ENCODE results near the gene ZNF343.

ZNF343 gene

GRCh38 chr20:2476742-2477615, 31.7 kb downstream of the ZNF343 start:
- Histone ChIP-seq H3K27me3 (no peaks in the 10 kb centered on the region), H3K4me1 (no peaks in the 10 kb centered on the region), H3K36me3 (peaks cover 29 to 87% (median 51%) of the 10 kb centered on the region in 11 experiments), H4K20me1 (no peaks in the 10 kb centered on the region), H3K27ac (no peak overlapping the region), H3K4me3 (no peak overlapping the region), H3K4me2 (no peak overlapping the region), H3K9me3 (replicated peaks in 1 of 11) (peaks cover 0 to 13% (median 0%) of the 10 kb centered on the region in 11 experiments; a peak in 4 of 22 replicates), H3K9ac (no peak overlapping the region)
- no peak for TF ChIP-seq Cebpa-rat (IDR thresholded peaks at IDR 0.05)

- H3K27ac ChIP-seq: no peak overlapping the region
- TF ChIP-seq Cebpa-rat (IDR thresholded peaks at IDR 0.05): no peak
- H3K4me2 ChIP-seq: no peak overlapping the region
Observed at GRCh38 chr20:2475850-2476741, 32.6 kb downstream of the ZNF343 start.

GRCh38 chr20:2473516-2473915, 35.2 kb downstream of the ZNF343 start:
- H3K9me3 ChIP-seq (replicated peaks in 1 of 11): no peaks in the 10 kb centered on the region
- H4K20me1 ChIP-seq: peaks cover 14 to 19% (median 15%) of the 10 kb centered on the region in 11 experiments
- peaks cover 10 to 67% (median 32%) of the 10 kb centered on the region in 11 experiments for H3K36me3 ChIP-seq
- H3K4me1 ChIP-seq: peaks cover 14 to 18% (median 16%) of the 10 kb centered on the region in 10 experiments
- no peak overlapping the region for H3K27ac ChIP-seq
- no peak for TF ChIP-seq Cebpa-rat (IDR thresholded peaks at IDR 0.05)
- no peaks in the 10 kb centered on the region for H3K27me3 ChIP-seq
- H3K4me3 ChIP-seq: no peak overlapping the region
- no peak overlapping the region for H3K9ac ChIP-seq
- no peak overlapping the region for H3K4me2 ChIP-seq

More at GRCh38 chr20:2475850-2476741, 32.6 kb downstream of the ZNF343 start:
- Histone ChIP-seq H3K4me3 (no peak overlapping the region), H3K9ac (no peak overlapping the region), H3K9me3 (replicated peaks in 1 of 11) (peaks cover 0 to 10% (median 0%) of the 10 kb centered on the region in 11 experiments; a peak in 4 of 22 replicates), H4K20me1 (no peaks in the 10 kb centered on the region), H3K36me3 (peaks cover 20 to 78% (median 42%) of the 10 kb centered on the region in 11 experiments), H3K27me3 (no peaks in the 10 kb centered on the region), H3K4me1 (peaks cover 3 to 7% (median 5%) of the 10 kb centered on the region in 10 experiments; a peak in 14 of 20 replicates)

DNA sequence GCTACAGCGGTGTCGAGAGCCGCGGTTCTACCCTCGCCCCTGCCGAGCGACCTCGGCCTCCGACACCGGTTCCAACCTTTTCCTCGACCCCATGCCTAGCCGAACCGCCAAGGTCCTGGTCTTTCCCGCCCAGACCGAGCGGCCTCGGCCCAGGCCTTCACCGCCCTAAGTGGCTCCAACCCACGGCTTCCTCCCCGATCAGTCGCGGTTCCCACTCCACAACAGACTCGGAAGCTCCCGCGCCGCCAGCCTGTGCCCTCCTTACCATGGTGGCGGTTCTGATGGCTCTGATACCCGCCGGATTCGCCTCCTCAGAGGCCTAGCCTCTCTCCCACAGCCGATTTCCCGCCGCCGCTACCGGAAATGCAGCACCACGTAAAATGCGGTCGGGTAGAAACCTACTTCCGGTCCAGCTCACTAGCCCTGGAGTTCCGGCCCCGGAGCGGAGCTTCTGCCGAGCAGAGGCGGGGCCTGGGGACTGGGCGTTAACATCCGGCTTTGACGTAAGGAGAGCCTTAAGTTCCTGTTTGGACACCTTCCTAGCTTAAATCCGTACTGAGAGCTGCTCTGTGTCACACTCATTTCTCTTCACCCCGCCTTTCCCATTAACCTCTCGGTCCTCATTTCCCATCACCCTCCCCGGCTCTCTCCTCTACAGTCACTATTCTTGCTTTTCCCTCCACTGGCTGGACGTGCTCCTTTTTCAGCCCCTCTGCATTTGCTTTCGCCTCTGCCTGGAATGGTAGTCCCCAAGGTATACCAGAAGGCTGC, 38.1 kb downstream of the ZNF343 start, which contains the start of gene SNRPB:
Gene SNRPB (minus strand): TSS at position 367 of the 771 bp plus-strand sequence. CDS start 99 bp downstream, at position 268.
- Histone ChIP-seq H3K4me2 (peak within 1 kb of the TSS; percentile 84 to 98 (median 95)), H3K4me3 (peak within 1 kb of the TSS; percentile 80 to 95 (median 86)), H3K4me1 (peaks cover 29 to 45% (median 34%) of the 10 kb centered on the region in 10 experiments), H3K9me3 (replicated peaks in 1 of 11) (no peaks in the 10 kb centered on the region), H4K20me1 (peaks cover 43 to 48% (median 44%) of the 10 kb centered on the region in 11 experiments), H3K9ac (peak within 1 kb of the TSS; percentile 91 to 100 (median 98)), H3K27ac (peak within 1 kb of the TSS; percentile 89 to 100 (median 99)), H3K27me3 (no peaks in the 10 kb centered on the region), H3K36me3 (peaks cover 35 to 67% (median 46%) of the 10 kb centered on the region in 11 experiments)
- TF ChIP-seq Cebpa-rat (IDR thresholded peaks at IDR 0.05): no peak

DNA sequence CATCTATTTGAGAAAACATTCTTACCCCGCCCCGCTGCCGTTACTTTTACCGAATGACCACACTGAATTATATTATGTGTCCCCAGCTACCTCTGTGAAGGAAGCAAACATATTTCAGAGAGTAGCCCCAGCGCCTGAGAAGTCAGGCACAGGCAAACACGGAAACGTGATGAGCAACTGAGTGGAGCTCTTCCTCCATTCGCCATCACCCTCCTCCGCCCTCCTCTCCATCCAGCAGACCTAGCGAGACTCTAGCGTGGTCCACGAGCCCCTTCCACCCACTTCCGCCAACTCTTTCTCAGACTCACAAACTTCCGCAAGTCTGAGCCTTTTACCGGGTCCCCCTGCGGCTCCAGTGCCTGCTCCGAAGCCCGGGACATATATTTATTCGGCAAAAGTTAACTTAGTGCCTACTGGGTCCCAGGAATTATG, 38.7 kb downstream of the ZNF343 start:
- Histone ChIP-seq H3K4me2 (peak overlapping the region; percentile 84 to 98 (median 95)), H3K36me3 (peaks cover 41 to 70% (median 51%) of the 10 kb centered on the region in 11 experiments), H3K4me3 (peak overlapping the region; percentile 80 to 95 (median 86)), H3K9ac (peak overlapping the region; percentile 91 to 100 (median 98)), H3K9me3 (replicated peaks in 1 of 11) (no peaks in the 10 kb centered on the region), H4K20me1 (peaks cover 49 to 54% (median 50%) of the 10 kb centered on the region in 11 experiments), H3K4me1 (peaks cover 29 to 45% (median 34%) of the 10 kb centered on the region in 10 experiments), H3K27ac (peak overlapping the region; percentile 89 to 100 (median 99)), H3K27me3 (no peaks in the 10 kb centered on the region)
- no peak for TF ChIP-seq Cebpa-rat (IDR thresholded peaks at IDR 0.05)

- H3K27me3 ChIP-seq: no peaks in the 10 kb centered on the region
- peak overlapping the region; percentile 84 to 98 (median 95) for H3K4me2 ChIP-seq
- peak overlapping the region in 10 of 11 experiments; percentile 93 to 100 (median 99); a peak in 19 of 22 replicates for H3K27ac ChIP-seq
- H3K4me1 ChIP-seq: peaks cover 29 to 45% (median 35%) of the 10 kb centered on the region in 10 experiments
- H3K4me3 ChIP-seq: peak overlapping the region; percentile 80 to 95 (median 86)
- no peaks in the 10 kb centered on the region for H3K9me3 ChIP-seq (replicated peaks in 1 of 11)
- TF ChIP-seq Cebpa-rat (IDR thresholded peaks at IDR 0.05): no peak
- H3K36me3 ChIP-seq: peaks cover 53 to 75% (median 63%) of the 10 kb centered on the region in 11 experiments
- H4K20me1 ChIP-seq: peaks cover 61 to 66% (median 62%) of the 10 kb centered on the region in 11 experiments
- peak overlapping the region; percentile 91 to 100 (median 98) for H3K9ac ChIP-seq
Observed at GRCh38 chr20:2468581-2469407, 39.9 kb downstream of the ZNF343 start.

- 0 out of 20 replicates have a peak overlapping the region, but pooled peaks of 1 of the 10 experiments have one; percentile 89 for H3K4me3 ChIP-seq
- peak overlapping the region; percentile 84 to 98 (median 95); a peak in 20 of 22 replicates for H3K4me2 ChIP-seq
- H3K9me3 ChIP-seq (replicated peaks in 1 of 11): no peaks in the 10 kb centered on the region
- H3K36me3 ChIP-seq: peaks cover 66 to 78% (median 73%) of the 10 kb centered on the region in 11 experiments
- TF ChIP-seq Cebpa-rat (IDR thresholded peaks at IDR 0.05): no peak
- no peak overlapping the region for H3K27ac ChIP-seq
- H3K9ac ChIP-seq: peak overlapping the region in 8 of 11 experiments; percentile 6 to 98 (median 30); a peak in 8 of 22 replicates
- H3K4me1 ChIP-seq: peaks cover 35 to 52% (median 46%) of the 10 kb centered on the region in 10 experiments
- H3K27me3 ChIP-seq: no peaks in the 10 kb centered on the region
- H4K20me1 ChIP-seq: peaks cover 75 to 80% (median 76%) of the 10 kb centered on the region in 11 experiments
Observed at GRCh38 chr20:2467412-2467811, 41.3 kb downstream of the ZNF343 start.

All from BLaER1 treated with 17β-estradiol and CSF1 and Interleukin-3, amounts not matched to agents 10 nM and 100 nM (cell line).